Measurements from ENCODE around the gene HPSE2.

HPSE2 gene

GRCh38 chr10:99233000-99233688 lies 2.5 kb downstream of the HPSE2 start:
- TF ChIP-seq ZBTB7A (IDR thresholded peaks at IDR 0.05; ENCODE audit: low read depth) (no peak), YY1 (IDR thresholded peaks at IDR 0.05; ENCODE audit: low read depth) (no peak), EGR1 (IDR thresholded peaks at IDR 0.05) (no peak), EP300 (IDR thresholded peaks at IDR 0.05; ENCODE audit: borderline replicate concordance) (no peak)

- TF ChIP-seq USF1 (IDR thresholded peaks at IDR 0.05), result no peak
- TF ChIP-seq CREB1 (IDR thresholded peaks at IDR 0.05; ENCODE audit: low read depth), result no peak
- no peak for TF ChIP-seq YY1 (IDR thresholded peaks at IDR 0.05; ENCODE audit: low read depth)
- no peak for TF ChIP-seq TCF12 (IDR thresholded peaks at IDR 0.05; ENCODE audit: low read depth)
- no peak for TF ChIP-seq TEAD4 (IDR thresholded peaks at IDR 0.05)
- TF ChIP-seq RAD21 (IDR thresholded peaks at IDR 0.05; ENCODE audit: low read depth), result no peak
- no peak for TF ChIP-seq ZBTB7A (IDR thresholded peaks at IDR 0.05; ENCODE audit: low read depth)
- TF ChIP-seq CEBPB (IDR thresholded peaks at IDR 0.05), result no peak
- TF ChIP-seq EP300 (IDR thresholded peaks at IDR 0.05; ENCODE audit: borderline replicate concordance), result no peak
- no peak for TF ChIP-seq EGR1 (IDR thresholded peaks at IDR 0.05)
- no peak for TF ChIP-seq REST (IDR thresholded peaks at IDR 0.05; ENCODE audit: low read depth)
- TF ChIP-seq FOXM1 (IDR thresholded peaks at IDR 0.05; ENCODE audit: borderline replicate concordance, low read depth), result no peak
- TF ChIP-seq MAX (IDR thresholded peaks at IDR 0.05), result no peak
- TF ChIP-seq TAF1 (IDR thresholded peaks at IDR 0.05; ENCODE audit: low read depth), result no peak
- no peak for TF ChIP-seq NFIC (IDR thresholded peaks at IDR 0.05)
Observed at GRCh38 chr10:99232360-99232999, 3.2 kb downstream of the HPSE2 start.

GRCh38 chr10:99224766-99225165 lies 10.9 kb downstream of the HPSE2 start:
- TF ChIP-seq TEAD4 (IDR thresholded peaks at IDR 0.05), result no peak
- no peak for TF ChIP-seq TCF12 (IDR thresholded peaks at IDR 0.05; ENCODE audit: low read depth)
- TF ChIP-seq EP300 (IDR thresholded peaks at IDR 0.05; ENCODE audit: borderline replicate concordance), result no peak

- no peak for TF ChIP-seq CEBPB (IDR thresholded peaks at IDR 0.05)
- TF ChIP-seq YY1 (IDR thresholded peaks at IDR 0.05; ENCODE audit: low read depth), result no peak
- TF ChIP-seq TAF1 (IDR thresholded peaks at IDR 0.05; ENCODE audit: low read depth), result no peak
- TF ChIP-seq FOXM1 (IDR thresholded peaks at IDR 0.05; ENCODE audit: borderline replicate concordance, low read depth), result no peak
- TF ChIP-seq EGR1 (IDR thresholded peaks at IDR 0.05), result no peak
- no peak for TF ChIP-seq MAX (IDR thresholded peaks at IDR 0.05)
- no peak for TF ChIP-seq TEAD4 (IDR thresholded peaks at IDR 0.05)
- no peak for TF ChIP-seq TCF12 (IDR thresholded peaks at IDR 0.05; ENCODE audit: low read depth)
- no peak for TF ChIP-seq RAD21 (IDR thresholded peaks at IDR 0.05; ENCODE audit: low read depth)
- TF ChIP-seq USF1 (IDR thresholded peaks at IDR 0.05), result no peak
- TF ChIP-seq CREB1 (IDR thresholded peaks at IDR 0.05; ENCODE audit: low read depth), result no peak
- TF ChIP-seq NFIC (IDR thresholded peaks at IDR 0.05), result no peak
- no peak for TF ChIP-seq ZBTB7A (IDR thresholded peaks at IDR 0.05; ENCODE audit: low read depth)
Observed at GRCh38 chr10:99207340-99207739, 28.3 kb downstream of the HPSE2 start.

GRCh38 chr10:99203310-99203709 lies 32.3 kb downstream of the HPSE2 start:
- TF ChIP-seq MAX (IDR thresholded peaks at IDR 0.05) (no peak), FOXM1 (IDR thresholded peaks at IDR 0.05; ENCODE audit: borderline replicate concordance, low read depth) (no peak), RAD21 (IDR thresholded peaks at IDR 0.05; ENCODE audit: low read depth) (no peak), TAF1 (IDR thresholded peaks at IDR 0.05; ENCODE audit: low read depth) (no peak), TCF12 (IDR thresholded peaks at IDR 0.05; ENCODE audit: low read depth) (no peak), USF1 (IDR thresholded peaks at IDR 0.05) (no peak), YY1 (IDR thresholded peaks at IDR 0.05; ENCODE audit: low read depth) (no peak)

GRCh38 chr10:99172950-99173349 lies 62.7 kb downstream of the HPSE2 start:
- TF ChIP-seq TCF12 (IDR thresholded peaks at IDR 0.05; ENCODE audit: low read depth) (no peak), USF1 (IDR thresholded peaks at IDR 0.05) (no peak), EGR1 (IDR thresholded peaks at IDR 0.05) (no peak), TAF1 (IDR thresholded peaks at IDR 0.05; ENCODE audit: low read depth) (no peak), FOXM1 (IDR thresholded peaks at IDR 0.05; ENCODE audit: borderline replicate concordance, low read depth) (no peak), MAX (IDR thresholded peaks at IDR 0.05) (no peak), ZBTB7A (IDR thresholded peaks at IDR 0.05; ENCODE audit: low read depth) (no peak), NFIC (IDR thresholded peaks at IDR 0.05) (no peak)
